PFSK-1 (cell line): Measurements from ENCODE around the gene VMP1.

Experiments
- FOXP2 ChIP-seq: optimal IDR thresholded peaks from 2 replicates; pipeline ENCODE3; 2011; ENCODE audit warnings: borderline replicate concordance, control low read depth, inconsistent platforms; ENCODE audit not compliant: insufficient read depth; ENCODE audit errors: extremely low read length, extremely low read depth
- POLR2AphosphoS5 ChIP-seq: IDR thresholded peaks from 2 replicates; pipeline ENCODE4 v1.6.1; 2012; ENCODE audit warnings: low read depth, mild to moderate bottlenecking, control low read depth, low read length, moderate library complexity
- SIN3A ChIP-seq: IDR thresholded peaks from 2 replicates; pipeline ENCODE4 v1.6.1; 2012; ENCODE audit warnings: mild to moderate bottlenecking, low read length, moderate library complexity, borderline replicate concordance; ENCODE audit not compliant: insufficient read depth
- TAF1 ChIP-seq: IDR thresholded peaks from 2 replicates; pipeline ENCODE4 v1.6.1; 2012; ENCODE audit warnings: low read length, control low read depth, borderline replicate concordance; ENCODE audit not compliant: insufficient read depth
- TF ChIP-seq, protein P1 (sequence below), 2 experiments: IDR thresholded peaks; 2 replicates each; pipeline versions ENCODE4 v1.6.1 to v1.8.0; 2011 to 2012; ENCODE audit warnings: low read depth in 2 of 2, low read length in 2 of 2, control low read depth in 1 of 2, inconsistent platforms in 1 of 2, mild to moderate bottlenecking in 1 of 2, moderate library complexity in 1 of 2; ENCODE audit not compliant: insufficient read depth in 1 of 2

The VMP1 gene

DNA sequence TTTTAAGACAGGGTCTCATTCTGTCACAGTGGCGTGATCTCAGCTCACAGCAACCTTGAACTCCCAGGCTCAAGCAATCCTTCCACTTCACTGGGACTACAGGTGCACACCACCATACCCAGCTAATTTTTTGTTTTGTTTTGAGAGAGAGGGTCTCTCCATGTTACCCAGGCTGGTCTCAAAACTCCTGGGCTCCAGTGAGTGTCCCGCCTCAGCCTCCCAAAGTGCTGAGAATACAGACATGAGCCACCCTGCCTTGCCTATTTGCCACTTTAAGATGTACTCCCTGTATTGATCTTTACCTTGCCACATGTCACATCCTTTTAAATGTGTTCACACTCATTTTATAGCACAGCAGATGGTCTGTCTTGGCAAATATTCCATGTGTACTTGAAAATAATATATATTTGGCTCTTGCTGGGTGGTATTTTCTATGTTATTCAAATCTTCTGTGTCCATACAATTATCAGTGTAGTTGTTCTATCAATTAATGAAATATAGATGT, 50.5 kb downstream of the VMP1 start:
- TF ChIP-seq, protein P1, sequence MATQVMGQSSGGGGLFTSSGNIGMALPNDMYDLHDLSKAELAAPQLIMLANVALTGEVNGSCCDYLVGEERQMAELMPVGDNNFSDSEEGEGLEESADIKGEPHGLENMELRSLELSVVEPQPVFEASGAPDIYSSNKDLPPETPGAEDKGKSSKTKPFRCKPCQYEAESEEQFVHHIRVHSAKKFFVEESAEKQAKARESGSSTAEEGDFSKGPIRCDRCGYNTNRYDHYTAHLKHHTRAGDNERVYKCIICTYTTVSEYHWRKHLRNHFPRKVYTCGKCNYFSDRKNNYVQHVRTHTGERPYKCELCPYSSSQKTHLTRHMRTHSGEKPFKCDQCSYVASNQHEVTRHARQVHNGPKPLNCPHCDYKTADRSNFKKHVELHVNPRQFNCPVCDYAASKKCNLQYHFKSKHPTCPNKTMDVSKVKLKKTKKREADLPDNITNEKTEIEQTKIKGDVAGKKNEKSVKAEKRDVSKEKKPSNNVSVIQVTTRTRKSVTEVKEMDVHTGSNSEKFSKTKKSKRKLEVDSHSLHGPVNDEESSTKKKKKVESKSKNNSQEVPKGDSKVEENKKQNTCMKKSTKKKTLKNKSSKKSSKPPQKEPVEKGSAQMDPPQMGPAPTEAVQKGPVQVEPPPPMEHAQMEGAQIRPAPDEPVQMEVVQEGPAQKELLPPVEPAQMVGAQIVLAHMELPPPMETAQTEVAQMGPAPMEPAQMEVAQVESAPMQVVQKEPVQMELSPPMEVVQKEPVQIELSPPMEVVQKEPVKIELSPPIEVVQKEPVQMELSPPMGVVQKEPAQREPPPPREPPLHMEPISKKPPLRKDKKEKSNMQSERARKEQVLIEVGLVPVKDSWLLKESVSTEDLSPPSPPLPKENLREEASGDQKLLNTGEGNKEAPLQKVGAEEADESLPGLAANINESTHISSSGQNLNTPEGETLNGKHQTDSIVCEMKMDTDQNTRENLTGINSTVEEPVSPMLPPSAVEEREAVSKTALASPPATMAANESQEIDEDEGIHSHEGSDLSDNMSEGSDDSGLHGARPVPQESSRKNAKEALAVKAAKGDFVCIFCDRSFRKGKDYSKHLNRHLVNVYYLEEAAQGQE (IDR thresholded peaks at IDR 0.05; ENCODE audit: insufficient read depth in 1 of 2, low read depth in 2 of 2, low read length in 2 of 2), result no peak
- TF ChIP-seq SIN3A (no peak), POLR2AphosphoS5 (no peak), FOXP2 (no peak), TAF1 (no peak)

DNA sequence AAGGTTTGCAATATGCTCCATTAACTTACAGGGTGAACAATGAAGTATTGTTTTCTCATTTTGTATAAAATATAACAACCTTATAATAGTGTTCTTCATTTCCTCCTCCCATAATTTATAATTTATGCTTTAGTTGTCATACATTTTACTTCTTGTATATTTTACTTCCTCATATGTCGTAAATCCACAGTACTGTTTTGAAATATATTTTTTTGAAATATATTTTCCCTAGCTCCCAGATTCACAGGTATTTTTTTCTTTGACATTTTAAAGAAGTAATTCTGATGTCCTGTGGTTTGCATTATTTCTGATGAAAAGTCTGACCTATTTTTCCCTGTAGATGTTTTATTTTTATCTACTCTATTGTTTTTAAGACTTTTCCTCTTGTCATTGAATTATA, 52.7 kb downstream of the VMP1 start:
- no peak for TF ChIP-seq TAF1
- no peak for TF ChIP-seq FOXP2
- TF ChIP-seq POLR2AphosphoS5, result no peak
- TF ChIP-seq, protein P1 (IDR thresholded peaks at IDR 0.05; ENCODE audit: insufficient read depth in 1 of 2, low read depth in 2 of 2, low read length in 2 of 2), result no peak
- no peak for TF ChIP-seq SIN3A

DNA sequence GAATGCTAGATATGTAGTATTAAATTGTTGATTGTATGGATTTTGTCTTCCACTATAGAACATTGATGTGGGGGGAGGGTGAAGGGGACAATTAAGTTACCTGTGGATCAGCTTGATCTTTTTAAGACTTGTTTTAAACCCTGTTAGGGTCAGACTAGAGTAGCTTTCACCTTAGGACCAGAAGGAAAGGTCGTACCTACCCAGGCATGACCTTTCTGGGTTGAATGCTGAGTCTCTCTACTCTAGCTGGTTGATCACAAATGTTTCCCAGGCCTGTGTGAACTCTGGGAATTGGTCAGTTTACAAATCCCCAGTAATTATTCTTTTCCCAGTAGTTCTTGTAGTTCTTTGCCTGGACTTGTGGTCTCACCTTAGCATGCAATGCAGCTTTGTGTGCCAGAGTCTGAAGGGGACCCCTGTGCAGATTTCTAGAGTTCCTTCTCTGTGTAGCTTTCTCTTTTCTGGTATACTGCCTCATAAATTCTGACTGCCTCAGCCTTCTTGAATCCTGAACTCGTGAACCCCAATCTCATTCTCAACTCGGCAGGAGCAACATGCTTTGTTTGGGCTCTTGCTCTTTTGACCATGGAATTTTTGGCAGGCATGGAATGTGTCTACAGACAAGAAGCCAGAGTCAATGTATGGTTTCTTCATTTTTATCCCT, 54.1 kb downstream of the VMP1 start:
- TF ChIP-seq, protein P1 (IDR thresholded peaks at IDR 0.05; ENCODE audit: insufficient read depth in 1 of 2, low read depth in 2 of 2, low read length in 2 of 2), result no peak
- TF ChIP-seq TAF1 (no peak), FOXP2 (no peak), POLR2AphosphoS5 (no peak), SIN3A (no peak)

DNA sequence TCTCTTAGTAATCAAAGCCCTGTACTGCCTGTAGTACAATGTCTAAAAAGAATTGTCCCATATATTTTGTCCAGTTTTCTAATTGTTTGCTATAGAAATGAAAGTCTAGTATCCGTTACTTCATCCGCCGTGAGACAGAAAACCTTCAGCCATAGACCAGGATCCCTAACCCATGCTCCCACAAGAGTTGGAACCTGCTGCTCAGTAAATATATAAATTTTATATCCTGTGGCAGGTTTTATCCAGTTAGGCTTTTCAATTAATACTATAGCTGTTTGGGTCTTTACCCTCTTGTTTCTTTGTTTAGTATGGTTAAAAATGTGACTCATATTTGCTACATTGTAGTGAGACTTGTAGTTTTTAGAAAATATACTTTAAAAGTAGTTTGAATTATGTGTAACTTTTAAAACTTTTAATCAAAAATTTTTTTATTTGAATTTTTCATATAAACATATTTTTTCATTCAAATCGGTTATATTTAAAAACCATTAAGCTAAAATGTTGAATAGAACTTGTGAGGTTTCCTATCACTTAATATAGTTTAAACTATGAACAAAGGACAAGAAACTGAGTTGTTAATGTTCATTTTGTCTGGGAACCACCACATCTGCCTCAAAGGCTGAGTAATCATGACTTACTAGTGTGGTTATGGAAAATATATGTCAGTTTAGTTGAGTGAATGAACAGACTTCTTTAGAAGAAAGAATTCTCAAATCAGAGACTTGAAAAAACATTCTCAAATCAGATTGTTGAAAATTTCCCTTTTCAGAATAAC, 54.8 kb downstream of the VMP1 start:
- TF ChIP-seq, protein P1 (IDR thresholded peaks at IDR 0.05; ENCODE audit: insufficient read depth in 1 of 2, low read depth in 2 of 2, low read length in 2 of 2), result no peak
- TF ChIP-seq TAF1, result peak; percentile 18; the same call in 1 of the 2 replicates
